ENCODE data around the gene APOB. TPM values are rescaled to one million over a fixed set of nuclear protein-coding genes. Genes with fewer than 3 reads are reported as not detected.

APOB gene
- total and polyA plus RNA-seq, 2 of the 13 experiments (the other 11 are each of a cell fraction or from before 2014, with no cell fraction given) = 1,569 to 2,515 TPM

DNA sequence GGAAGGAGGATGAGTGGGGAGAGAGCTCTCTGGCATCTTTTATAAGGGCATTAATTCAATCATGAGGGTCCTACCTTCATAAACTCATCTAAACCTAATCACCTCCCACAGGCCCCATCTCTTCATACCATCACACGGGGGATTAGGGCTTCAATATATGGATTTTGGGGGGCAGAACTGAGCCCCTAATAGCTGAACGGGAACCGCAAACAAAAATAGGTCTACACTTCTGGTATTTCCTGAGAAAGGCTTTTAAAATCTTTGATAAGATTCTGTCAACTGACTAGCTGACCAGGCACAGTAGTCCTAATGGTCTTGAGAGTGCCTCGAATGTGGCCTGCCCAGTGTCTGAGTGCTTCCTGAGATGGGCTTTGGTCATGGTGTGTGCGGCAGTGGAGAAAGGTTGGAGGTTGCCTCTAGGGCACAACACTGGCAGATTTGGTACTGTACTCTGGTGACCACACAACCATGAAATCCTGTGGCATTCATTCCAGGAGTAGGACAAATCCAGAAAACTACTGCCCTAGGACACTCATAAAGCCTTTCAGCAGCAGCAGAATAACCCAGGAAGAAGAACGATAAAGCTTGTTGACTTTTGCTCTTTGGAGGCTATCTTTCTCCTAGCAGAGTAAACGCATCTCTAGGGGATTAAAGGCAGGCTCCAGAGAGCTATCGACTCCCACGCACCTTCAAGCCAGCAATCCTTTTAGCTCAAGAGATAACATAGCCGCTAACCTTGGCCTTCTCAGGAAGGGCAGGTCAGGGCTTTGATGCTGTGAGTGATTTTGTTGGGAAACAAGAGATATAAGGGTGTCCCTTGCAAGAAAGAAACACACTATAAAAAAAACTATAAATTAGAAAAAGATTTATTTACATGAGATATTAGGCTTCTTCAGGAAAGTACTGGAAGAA lies 12.3 kb upstream of the APOB start (continued):
- TF ChIP-seq MXD1 (CRISPR knock-in tag; IDR thresholded peaks at IDR 0.05) (no peak), ZZZ3 (CRISPR knock-in tag; IDR thresholded peaks at IDR 0.05; ENCODE audit: borderline replicate concordance) (peak; percentile 15; the same call in 1 of the 2 replicates), ZSCAN29 (CRISPR knock-in tag; conservative IDR thresholded peaks at IDR 0.05) (peak; percentile 97), XRCC5 (optimal IDR thresholded peaks at IDR 0.05; ENCODE audit: low read length) (peak; percentile 72), REST (IDR thresholded peaks at IDR 0.05; ENCODE audit: borderline replicate concordance in 1 of 2, low read depth in 1 of 2, low read length in 2 of 2) (peak in 1 of 2 experiments; percentile 85; a peak in 2 of 4 replicates), ZNF546 (CRISPR knock-in tag; conservative IDR thresholded peaks at IDR 0.05) (0 out of 2 replicates have a peak, but pooled peaks have one; percentile 49), ZNF12 (CRISPR knock-in tag; IDR thresholded peaks at IDR 0.05) (peak; percentile 52; the same call in 1 of the 2 replicates), NR2F2 (IDR thresholded peaks at IDR 0.05; ENCODE audit: borderline replicate concordance, low read depth) (peak; percentile 100), ARHGAP35 (CRISPR knock-in tag; IDR thresholded peaks at IDR 0.05; ENCODE audit: borderline replicate concordance) (0 out of 2 replicates have a peak, but pooled peaks have one; percentile 48), ZNF143 (CRISPR knock-in tag; IDR thresholded peaks at IDR 0.05) (peak; percentile 67), HMG20B (CRISPR knock-in tag; conservative IDR thresholded peaks at IDR 0.05) (peak; percentile 100), GFI1 (CRISPR knock-in tag; IDR thresholded peaks at IDR 0.05; ENCODE audit: borderline replicate concordance) (peak; percentile 99), PAWR (CRISPR knock-in tag; IDR thresholded peaks at IDR 0.05; ENCODE audit: borderline replicate concordance) (peak; percentile 59; the same call in 1 of the 2 replicates), UBTF (CRISPR knock-in tag; IDR thresholded peaks at IDR 0.05) (peak; percentile 72), MEIS1 (CRISPR knock-in tag; IDR thresholded peaks at IDR 0.05; ENCODE audit: borderline replicate concordance) (peak; percentile 93), CHD4 (IDR thresholded peaks at IDR 0.05; ENCODE audit: borderline replicate concordance, low read length) (no peak; the same call in 1 of the 2 replicates), DPF2 (CRISPR knock-in tag; IDR thresholded peaks at IDR 0.05; ENCODE audit: borderline replicate concordance, low read depth) (peak; percentile 100)
- TF ChIP-seq, protein P1, sequence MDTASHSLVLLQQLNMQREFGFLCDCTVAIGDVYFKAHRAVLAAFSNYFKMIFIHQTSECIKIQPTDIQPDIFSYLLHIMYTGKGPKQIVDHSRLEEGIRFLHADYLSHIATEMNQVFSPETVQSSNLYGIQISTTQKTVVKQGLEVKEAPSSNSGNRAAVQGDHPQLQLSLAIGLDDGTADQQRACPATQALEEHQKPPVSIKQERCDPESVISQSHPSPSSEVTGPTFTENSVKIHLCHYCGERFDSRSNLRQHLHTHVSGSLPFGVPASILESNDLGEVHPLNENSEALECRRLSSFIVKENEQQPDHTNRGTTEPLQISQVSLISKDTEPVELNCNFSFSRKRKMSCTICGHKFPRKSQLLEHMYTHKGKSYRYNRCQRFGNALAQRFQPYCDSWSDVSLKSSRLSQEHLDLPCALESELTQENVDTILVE (CRISPR knock-in tag; IDR thresholded peaks at IDR 0.05) = peak; percentile 97
- TF ChIP-seq, protein P2, sequence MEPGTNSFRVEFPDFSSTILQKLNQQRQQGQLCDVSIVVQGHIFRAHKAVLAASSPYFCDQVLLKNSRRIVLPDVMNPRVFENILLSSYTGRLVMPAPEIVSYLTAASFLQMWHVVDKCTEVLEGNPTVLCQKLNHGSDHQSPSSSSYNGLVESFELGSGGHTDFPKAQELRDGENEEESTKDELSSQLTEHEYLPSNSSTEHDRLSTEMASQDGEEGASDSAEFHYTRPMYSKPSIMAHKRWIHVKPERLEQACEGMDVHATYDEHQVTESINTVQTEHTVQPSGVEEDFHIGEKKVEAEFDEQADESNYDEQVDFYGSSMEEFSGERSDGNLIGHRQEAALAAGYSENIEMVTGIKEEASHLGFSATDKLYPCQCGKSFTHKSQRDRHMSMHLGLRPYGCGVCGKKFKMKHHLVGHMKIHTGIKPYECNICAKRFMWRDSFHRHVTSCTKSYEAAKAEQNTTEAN (CRISPR knock-in tag; conservative IDR thresholded peaks at IDR 0.05) = peak; percentile 94

Measured in HepG2 (cell line).